CD8-positive, alpha-beta memory T cell (primary cell): ENCODE data around the gene IFI16. TPM values are rescaled to one million over a fixed set of nuclear protein-coding genes. Genes with fewer than 3 reads are reported as not detected.
A peak's percentile ranks its signal among the peaks of the same experiment; 100 is the strongest.
"Not testable (repeated sequence)": the region's sequence is repeated elsewhere in the genome, so short reads cannot be mapped to it uniquely, and the experiment has no call there.

Source experiments
- CTCF ChIA-PET: fragments of 350-600 bp; sonication (Branson Sonifier 250); formaldehyde crosslinking; loops from one replicate; lab custom pipeline; 2021; ENCODE audit warnings: antibody characterized with exemption; lab: Charles Lee
- POLR2A ChIA-PET: fragments of 350-600 bp; sonication (Branson Sonifier 250); formaldehyde crosslinking; loops from one replicate; lab custom pipeline; 2021; ENCODE audit warnings: antibody characterized with exemption; lab: Charles Lee
- DNase-seq, 5 donors: peaks; one replicate each; pipeline versions ENCODE4 v3.0.0 to v3.0.0-alpha.2; 2020 to 2022; ENCODE audit warnings: mixed read lengths in 1 of 5
- H3K27ac ChIP-seq: one replicate; pipeline ENCODE4 v1.7.0; 2013; ENCODE audit warnings: low read depth, mild to moderate bottlenecking, low read length, moderate library complexity
- H3K27me3 ChIP-seq: 2 replicates; pipeline ENCODE4 v1.7.0; 2013; ENCODE audit warnings: low read length, mild to moderate bottlenecking; ENCODE audit not compliant: insufficient read depth, poor library complexity, severe bottlenecking
- H3K36me3 ChIP-seq: 2 replicates; pipeline ENCODE4 v1.7.0; 2013; ENCODE audit warnings: mild to moderate bottlenecking, low read length, moderate library complexity; ENCODE audit not compliant: insufficient read depth
- H3K4me1 ChIP-seq: 2 replicates; pipeline ENCODE4 v1.7.0; 2013; ENCODE audit warnings: mild to moderate bottlenecking, low read length, moderate library complexity; ENCODE audit not compliant: insufficient read depth
- H3K4me3 ChIP-seq: 2 replicates; pipeline ENCODE4 v1.7.0; 2013; ENCODE audit warnings: mild to moderate bottlenecking, low read length
- H3K9me3 ChIP-seq: 2 replicates; pipeline ENCODE4 v1.7.0; 2013; ENCODE audit warnings: mild to moderate bottlenecking, low read length
- H3K27ac Mint-ChIP-seq, 8 donors: one replicate each; pipeline ENCODE4 v1.8.0; 2020 to 2021; ENCODE audit warnings: mixed read lengths in 8 of 8, mild to moderate bottlenecking in 6 of 8, inconsistent platforms in 3 of 8, moderate library complexity in 3 of 8
- H3K27me3 Mint-ChIP-seq, 2 donors: one replicate each; pipeline ENCODE4 v1.8.0; 2020 to 2021; ENCODE audit warnings: mixed read lengths in 2 of 2, mild to moderate bottlenecking in 1 of 2, moderate library complexity in 1 of 2
- H3K36me3 Mint-ChIP-seq, 3 donors: one replicate each; pipeline ENCODE4 v1.8.0; 2020 to 2021; ENCODE audit warnings: mixed read lengths in 3 of 3, inconsistent platforms in 1 of 3, mild to moderate bottlenecking in 1 of 3
- H3K4me1 Mint-ChIP-seq, 3 donors: one replicate each; pipeline ENCODE4 v1.8.0; 2020 to 2021; ENCODE audit warnings: mixed read lengths in 3 of 3, inconsistent platforms in 1 of 3, mild to moderate bottlenecking in 1 of 3
- H3K4me3 Mint-ChIP-seq, 7 donors: one replicate each; pipeline ENCODE4 v1.8.0; 2020 to 2021; ENCODE audit warnings: mixed read lengths in 7 of 7, mild to moderate bottlenecking in 6 of 7, moderate library complexity in 4 of 7, inconsistent platforms in 2 of 7
- H3K9me3 Mint-ChIP-seq, 5 donors: one replicate each; pipeline ENCODE4 v1.8.0; 2020 to 2022; ENCODE audit warnings: mixed read lengths in 5 of 5, mild to moderate bottlenecking in 3 of 5, moderate library complexity in 2 of 5, inconsistent platforms in 1 of 5
- polyA plus RNA-seq: library from polyadenylated mRNA; unstranded; fragments of 300-500 nt; fragmentation: Illumina TruSeq; gene quantifications from one replicate; pipeline ENCODE4 v1.2.3, GENCODE V29; 2021
- total RNA-seq, 2 experiments: library from RNA; stranded (reverse); gene quantifications; one replicate each; pipeline ENCODE4 v1.2.3, GENCODE V29; 2021

Gene IFI16
- total and polyA plus RNA-seq, 3 experiments from 2014 or later, result 126 to 186 (median 175) TPM

- Mint-ChIP-seq H3K27me3 (no peaks in the 10 kb centered on the region), H3K9me3 (peaks cover 0 to under 1% (median 0%) of the 10 kb centered on the region in 5 donors), H3K4me3 (peak overlapping the region; percentile 15 to 77 (median 64)), H3K27ac (peak overlapping the region in 6 of 8 donors; percentile 63 to 97 (median 78)), H3K36me3 (peaks cover 3 to 15% (median 10%) of the 10 kb centered on the region in 3 donors), H3K4me1 (peaks cover 41 to 46% (median 42%) of the 10 kb centered on the region in 3 donors)
- peaks cover 26% of the 10 kb centered on the region for H3K4me1 ChIP-seq
- no peaks in the 10 kb centered on the region for H3K36me3 ChIP-seq
- H3K27me3 ChIP-seq, result no peaks in the 10 kb centered on the region
- ChIA-PET POLR2A (interaction anchor here (1.3 to 1.8 kb wide), 2 partner anchors 10 to 12 kb away, joined by 4 to 7 read pairs; partner anchors contain the start of gene IFI16), CTCF (interaction anchor here (0.7 to 2.2 kb wide), 13 partner anchors 10 to 795 kb away, joined by 3 to 11 read pairs (median 4); partner anchors contain the start of gene IFI16)
- H3K4me3 ChIP-seq, result no peak overlapping the region
- no peak overlapping the region for H3K27ac ChIP-seq
- no peaks in the 10 kb centered on the region for H3K9me3 ChIP-seq
- DNase-seq, result peak in 4 of 5 donors; percentile 28 to 60 (median 58)
Measured at GRCh38 chr1:158998781-158999161, 10.9 kb upstream of the IFI16 start.

GRCh38 chr1:158999316-159000069 is 10.2 kb upstream of the IFI16 start:
- H3K4me3 ChIP-seq, result no peak overlapping the region
- H3K27me3 ChIP-seq, result no peaks in the 10 kb centered on the region
- Mint-ChIP-seq H3K27ac (peak overlapping the region in 3 of 8 donors; percentile 3 to 84 (median 45)), H3K4me1 (peaks cover 40 to 44% (median 41%) of the 10 kb centered on the region in 3 donors), H3K36me3 (peaks cover 3 to 14% (median 6%) of the 10 kb centered on the region in 3 donors), H3K9me3 (no peaks in the 10 kb centered on the region), H3K27me3 (no peaks in the 10 kb centered on the region), H3K4me3 (no peak overlapping the region)
- H3K9me3 ChIP-seq, result no peaks in the 10 kb centered on the region
- H3K4me1 ChIP-seq, result peaks cover 26% of the 10 kb centered on the region
- CTCF ChIA-PET, result interaction anchor here (0.8 to 1.2 kb wide), 2 partner anchors 9 to 13 kb away, joined by 5 read pairs; no protein-coding TSS in a partner anchor
- no peak for DNase-seq
- POLR2A ChIA-PET, result no interaction called here
- H3K27ac ChIP-seq, result no peak overlapping the region
- no peaks in the 10 kb centered on the region for H3K36me3 ChIP-seq

GRCh38 chr1:159000070-159000409 is 9.7 kb upstream of the IFI16 start:
- peaks cover 35 to 39% (median 37%) of the 10 kb centered on the region in 3 donors for H3K4me1 Mint-ChIP-seq
- Histone ChIP-seq H3K4me1 (peaks cover 26% of the 10 kb centered on the region), H3K36me3 (no peaks in the 10 kb centered on the region), H3K27me3 (no peaks in the 10 kb centered on the region), H3K4me3 (no peak overlapping the region), H3K9me3 (no peaks in the 10 kb centered on the region), H3K27ac (no peak overlapping the region)
- CTCF ChIA-PET, result interaction anchor here (0.8 to 1.4 kb wide), 2 partner anchors 9 to 796 kb away, joined by 5 read pairs; no protein-coding TSS in a partner anchor
- no peaks in the 10 kb centered on the region for H3K27me3 Mint-ChIP-seq
- H3K27ac Mint-ChIP-seq, result no peak overlapping the region
- POLR2A ChIA-PET, result no interaction called here
- DNase-seq, result no peak
- peaks cover under 1 to 13% (median 3%) of the 10 kb centered on the region in 3 donors for H3K36me3 Mint-ChIP-seq
- H3K9me3 Mint-ChIP-seq, result no peaks in the 10 kb centered on the region
- no peak overlapping the region for H3K4me3 Mint-ChIP-seq

GRCh38 chr1:159000625-159001024 is 9.1 kb upstream of the IFI16 start:
- no peak overlapping the region for H3K27ac ChIP-seq
- H3K27me3 ChIP-seq, result no peaks in the 10 kb centered on the region
- Mint-ChIP-seq H3K27ac (no peak overlapping the region), H3K9me3 (no peaks in the 10 kb centered on the region), H3K4me3 (no peak overlapping the region), H3K36me3 (peaks cover 0 to 13% (median 3%) of the 10 kb centered on the region in 3 donors), H3K27me3 (no peaks in the 10 kb centered on the region), H3K4me1 (peaks cover 31 to 36% (median 33%) of the 10 kb centered on the region in 3 donors)
- peaks cover 25% of the 10 kb centered on the region for H3K4me1 ChIP-seq
- no peaks in the 10 kb centered on the region for H3K9me3 ChIP-seq
- ChIA-PET POLR2A (no interaction called here), CTCF (interaction anchor here (1.4 kb wide), 1 partner anchor 796 kb away, joined by 5 read pairs; no protein-coding TSS in a partner anchor)
- no peak overlapping the region for H3K4me3 ChIP-seq
- DNase-seq, result no peak
- H3K36me3 ChIP-seq, result no peaks in the 10 kb centered on the region

DNA sequence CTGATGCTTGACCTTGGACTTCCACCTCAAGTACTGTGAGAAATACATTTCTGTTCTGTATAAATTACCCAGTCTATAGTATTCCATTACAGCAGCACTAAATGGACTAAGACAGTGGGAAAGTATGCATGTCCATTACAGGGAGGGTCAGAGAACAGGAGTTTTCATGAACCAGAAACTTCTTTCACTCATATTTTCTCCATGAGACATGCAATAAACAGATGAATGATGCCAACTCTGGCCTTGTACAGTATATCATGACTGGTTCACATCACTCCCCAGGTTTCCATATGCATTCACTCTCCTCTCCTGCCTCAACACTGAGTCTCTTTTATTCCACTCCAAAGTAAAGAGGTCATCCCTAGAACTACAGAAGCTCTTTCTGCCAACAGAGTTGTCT is 4.5 kb upstream of the IFI16 start:
- Histone ChIP-seq H3K4me3 (no peak overlapping the region), H3K4me1 (peaks cover 13% of the 10 kb centered on the region), H3K36me3 (no peaks in the 10 kb centered on the region), H3K27me3 (no peaks in the 10 kb centered on the region), H3K27ac (no peak overlapping the region), H3K9me3 (no peaks in the 10 kb centered on the region)
- Mint-ChIP-seq H3K4me1 (peaks cover 31 to 44% (median 41%) of the 10 kb centered on the region in 3 donors), H3K4me3 (no peak overlapping the region), H3K9me3 (no peaks in the 10 kb centered on the region), H3K27ac (peak overlapping the region in 3 of 8 donors; percentile 38 to 64 (median 53)), H3K36me3 (peaks cover 0 to 6% (median 1%) of the 10 kb centered on the region in 3 donors), H3K27me3 (no peaks in the 10 kb centered on the region)
- ChIA-PET POLR2A (interaction anchor here (0.6 kb wide), 1 partner anchor 53 kb away, joined by 3 read pairs; no protein-coding TSS in a partner anchor), CTCF (no interaction called here)
- DNase-seq, result no peak

- CTCF ChIA-PET, result no interaction called here
Measured at GRCh38 chr1:159005676-159006075, 4.0 kb upstream of the IFI16 start.

DNA sequence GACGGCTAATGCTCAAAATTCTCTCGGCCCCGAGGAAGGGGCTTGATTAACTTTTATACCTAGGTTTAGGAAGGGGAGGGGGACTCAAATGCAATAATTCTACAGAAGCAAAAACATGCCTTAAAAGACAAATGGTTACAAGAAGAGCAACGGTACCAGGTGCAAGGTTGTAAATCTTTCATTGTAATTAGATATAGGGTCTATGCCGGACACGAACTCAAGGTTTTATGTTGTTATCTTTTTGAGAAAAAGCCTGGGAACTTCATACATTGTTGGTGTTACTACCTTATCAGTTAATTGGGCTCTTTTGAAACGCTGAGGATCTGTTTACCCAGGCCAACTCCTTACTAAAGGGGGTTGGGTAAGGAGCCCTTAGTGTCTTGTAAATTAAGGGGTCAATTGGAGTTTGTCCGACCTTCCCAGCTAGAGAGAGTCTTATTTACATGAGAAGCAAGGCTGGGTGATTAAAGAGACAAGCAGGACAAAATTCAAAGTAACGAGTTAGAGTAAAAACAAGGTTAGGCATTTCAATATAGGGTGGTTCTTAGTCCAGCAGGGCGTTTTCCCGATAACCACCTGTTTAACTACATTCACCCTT is 3.4 kb upstream of the IFI16 start:
- DNase-seq, H3K4me3 ChIP-seq, POLR2A ChIA-PET, CTCF ChIA-PET, H3K9me3 ChIP-seq, H3K27me3 Mint-ChIP-seq, H3K36me3 ChIP-seq, H3K9me3 Mint-ChIP-seq, H3K4me3 Mint-ChIP-seq, H3K27ac ChIP-seq, H3K27me3 ChIP-seq: not testable (repeated sequence)
- Mint-ChIP-seq H3K27ac (peak overlapping the region in 4 of 8 donors; percentile 6 to 56 (median 41)), H3K4me1 (peaks cover 31 to 44% (median 41%) of the 10 kb centered on the region in 3 donors), H3K36me3 (peaks cover 3 to 13% (median 4%) of the 10 kb centered on the region in 3 donors)
- peaks cover 13% of the 10 kb centered on the region for H3K4me1 ChIP-seq

More at GRCh38 chr1:159005676-159006075, 4.0 kb upstream of the IFI16 start:
- peaks cover 3 to 11% (median 4%) of the 10 kb centered on the region in 3 donors for H3K36me3 Mint-ChIP-seq
- H3K27me3 ChIP-seq, result no peaks in the 10 kb centered on the region
- no peak overlapping the region for H3K27ac ChIP-seq
- peak overlapping the region in 2 of 8 donors; percentile 53 to 64 for H3K27ac Mint-ChIP-seq
- H3K27me3 Mint-ChIP-seq, result no peaks in the 10 kb centered on the region
- peak overlapping the region in 1 of 7 donors; percentile 3 for H3K4me3 Mint-ChIP-seq
- no peaks in the 10 kb centered on the region for H3K36me3 ChIP-seq
- no peaks in the 10 kb centered on the region for H3K9me3 ChIP-seq
- no peaks in the 10 kb centered on the region for H3K9me3 Mint-ChIP-seq
- POLR2A ChIA-PET, result no interaction called here
- no peak overlapping the region for H3K4me3 ChIP-seq
- peaks cover 13% of the 10 kb centered on the region for H3K4me1 ChIP-seq
- H3K4me1 Mint-ChIP-seq, result peaks cover 31 to 44% (median 41%) of the 10 kb centered on the region in 3 donors
- no peak for DNase-seq
